HL-60 (cell line): ENCODE measurements around the gene SDK1.

Source experiments
- DNase-seq, 2 experiments: peaks; one replicate each; pipeline ENCODE4 v3.0.0-alpha.2; 2010 to 2020; ENCODE audit warnings: low read depth in 1 of 2, low spot score in 1 of 2
- H3K27ac ChIP-seq: fragments of 250-450 bp; sonication (Bioruptor Pico); replicated peaks from 2 replicates; pipeline ENCODE4 v1.5.1; 2020; ENCODE audit warnings: mild to moderate bottlenecking, moderate library complexity
- H3K27me3 ChIP-seq: fragments of 250-450 bp; sonication (Bioruptor Pico); 2 replicates; pipeline ENCODE4 v1.5.1; 2021; ENCODE audit warnings: mild to moderate bottlenecking, moderate library complexity; ENCODE audit not compliant: insufficient read depth, poor library complexity, severe bottlenecking
- H3K4me3 ChIP-seq: replicated peaks from 2 replicates; pipeline ENCODE4 v1.5.1; 2011; ENCODE audit warnings: mild to moderate bottlenecking, control low read depth, low read length; ENCODE audit not compliant: insufficient read depth
- CTCF ChIP-seq: IDR thresholded peaks from one replicate; pipeline ENCODE4 v1.5.1; 2011; ENCODE audit warnings: low read length, control low read depth, inconsistent platforms; ENCODE audit not compliant: insufficient read depth
- GABPA ChIP-seq: IDR thresholded peaks from 2 replicates; pipeline ENCODE4 v1.6.1; 2012; ENCODE audit warnings: low read depth
- POLR2AphosphoS5 ChIP-seq: IDR thresholded peaks from 2 replicates; pipeline ENCODE4 v1.6.1; 2012; ENCODE audit warnings: low read depth
- REST ChIP-seq: IDR thresholded peaks from 2 replicates; pipeline ENCODE4 v1.6.1; 2012; ENCODE audit warnings: low read depth; ENCODE audit not compliant: insufficient replicate concordance
- SPI1 ChIP-seq: IDR thresholded peaks from 2 replicates; pipeline ENCODE4 v1.6.1; 2012; ENCODE audit warnings: low read depth, mild to moderate bottlenecking, borderline replicate concordance

SDK1 gene

GRCh38 chr7:4157651-4158050 lies 856.6 kb downstream of the SDK1 start:
- Histone ChIP-seq H3K27ac (no peak overlapping the region), H3K27me3 (no peaks in the 10 kb centered on the region), H3K4me3 (no peak overlapping the region)
- DNase-seq = no peak
- TF ChIP-seq REST (no peak), SPI1 (no peak), POLR2AphosphoS5 (no peak), CTCF (no peak), GABPA (no peak)

GRCh38 chr7:4158441-4159153 lies 857.5 kb downstream of the SDK1 start:
- Histone ChIP-seq H3K27me3 (no peaks in the 10 kb centered on the region), H3K27ac (no peak overlapping the region), H3K4me3 (no peak overlapping the region)
- DNase-seq = no peak
- TF ChIP-seq POLR2AphosphoS5 (no peak), GABPA (no peak), CTCF (no peak), REST (no peak), SPI1 (no peak)

- no peak for DNase-seq
- TF ChIP-seq GABPA (no peak), CTCF (no peak), SPI1 (no peak), POLR2AphosphoS5 (no peak), REST (no peak)
- no peak overlapping the region for H3K27ac ChIP-seq
- no peak overlapping the region for H3K4me3 ChIP-seq
- H3K27me3 ChIP-seq = no peaks in the 10 kb centered on the region
Measured at GRCh38 chr7:4159154-4159501, 858.1 kb downstream of the SDK1 start.
